HG03469 (cell line): Measurements from ENCODE around the gene PDAP1.
"Not testable (repeated sequence)": the region's sequence is repeated elsewhere in the genome, so short reads cannot be mapped to it uniquely, and the experiment has no call there.

ENCODE experiments used
- ATAC-seq: cut with Tn5 transposase; IDR thresholded peaks from one replicate; pipeline ENCODE4 v1.9.1; 2021; ENCODE audit warnings: mild to moderate bottlenecking, moderate library complexity, moderate number of reproducible peaks; ENCODE audit not compliant: unreplicated experiment

Gene PDAP1

GRCh38 chr7:99380032-99380822, 28.2 kb downstream of the PDAP1 start:
- no peak for ATAC-seq

GRCh38 chr7:99379693-99380031, 28.7 kb downstream of the PDAP1 start:
- not testable (repeated sequence) for ATAC-seq

- no peak for ATAC-seq
These were observed 29.3 kb downstream of the PDAP1 start for GRCh38 chr7:99379043-99379577.

GRCh38 chr7:99375070-99375807, 33.2 kb downstream of the PDAP1 start:
- ATAC-seq: peak; percentile 37

- no peak for ATAC-seq
These were observed 34.0 kb downstream of the PDAP1 start, which contains the start of gene ARPC1B for GRCh38 chr7:99374111-99375064. ARPC1B (plus strand) TSS chr7:99374730; CDS start chr7:99385715, 10,985 bp downstream.

- ATAC-seq: no peak
These were observed 35.0 kb downstream of the PDAP1 start for GRCh38 chr7:99373091-99374066.

GRCh38 chr7:99372275-99373090, 35.9 kb downstream of the PDAP1 start:
- ATAC-seq: no peak

- ATAC-seq: no peak
These were observed 36.9 kb downstream of the PDAP1 start for GRCh38 chr7:99371376-99371920.

GRCh38 chr7:99369767-99370391, 38.5 kb downstream of the PDAP1 start:
- no peak for ATAC-seq

GRCh38 chr7:99368750-99369389, 39.5 kb downstream of the PDAP1 start:
- no peak for ATAC-seq

GRCh38 chr7:99366646-99367045, 41.8 kb downstream of the PDAP1 start:
- no peak for ATAC-seq

GRCh38 chr7:99365318-99366141, 42.9 kb downstream of the PDAP1 start:
- ATAC-seq: no peak

- no peak for ATAC-seq
These were observed 45.1 kb downstream of the PDAP1 start for GRCh38 chr7:99363286-99363685.

- ATAC-seq: no peak
These were observed 45.6 kb downstream of the PDAP1 start for GRCh38 chr7:99362801-99363200.

- no peak for ATAC-seq
These were observed 48.8 kb downstream of the PDAP1 start for GRCh38 chr7:99359465-99360154.

GRCh38 chr7:99358521-99358920, 49.9 kb downstream of the PDAP1 start:
- ATAC-seq: not testable (repeated sequence)
